GM12878 (cell line): ENCODE measurements around the gene COL19A1. TPM values are rescaled to one million over a fixed set of nuclear protein-coding genes. Genes with fewer than 3 reads are reported as not detected.

Experiments
- ATAC-seq: fragments of 200-7000 bp; cut with Tn5 transposase; 3 replicates; pipeline ENCODE4 v1.9.1; 2020; ENCODE audit warnings: mild to moderate bottlenecking, moderate library complexity
- BruUV-seq: library from RNA; stranded (reverse); fragments of 400-500 nt; replicated peaks from 2 replicates; lab custom pipeline; 2021; lab: Mats Ljungman, UMichigan
- CTCF ChIA-PET: fragments of 300-600 bp; sonication (Branson Sonifier 250); formaldehyde crosslinking; extraction: SDS; loops from one replicate; lab custom pipeline; 2021; ENCODE audit warnings: inconsistent platforms; lab: Yijun Ruan, JAX
- POLR2A ChIA-PET: fragments of 350-600 bp; formaldehyde crosslinking; extraction: SDS; loops from one replicate; lab custom pipeline; 2021; ENCODE audit warnings: inconsistent platforms; lab: Charles Lee
- RAD21 ChIA-PET: fragments of 300-600 bp; sonication (Branson Sonifier 250); formaldehyde crosslinking; loops from one replicate; lab custom pipeline; 2023; ENCODE audit warnings: antibody characterized with exemption; ENCODE audit not compliant: unreplicated experiment; lab: Charles Lee
- SMC1A ChIA-PET: fragments of 300-600 bp; sonication (Branson Sonifier 250); formaldehyde crosslinking; loops from one replicate; lab custom pipeline; 2023; ENCODE audit not compliant: unreplicated experiment, uncharacterized antibody; lab: Charles Lee
- DNase-seq: peaks from one replicate; pipeline ENCODE4 v3.0.0-alpha.2; 2011; ENCODE audit warnings: low read depth, low spot score
- FAIRE-seq: peaks from 3 replicates; lab custom pipeline; 2011; peaks lifted over from hg19 to GRCh38; lab: Jason Lieb, UNC
- H2AFZ ChIP-seq: 2 replicates; pipeline ENCODE4 v1.6.0; 2011; ENCODE audit warnings: low read depth, low read length, control low read depth; ENCODE audit not compliant: control insufficient read depth
- H3K27ac ChIP-seq: 2 replicates; pipeline ENCODE4 v1.5.1; 2011; ENCODE audit warnings: control low read depth; ENCODE audit not compliant: control insufficient read depth, insufficient read depth
- H3K27me3 ChIP-seq, 2 experiments: replicated peaks in 1 of 2; 2 replicates each; pipeline versions ENCODE4 v1.6.0 to v1.6.1; 2011; ENCODE audit warnings: low read length in 1 of 2; ENCODE audit not compliant: control insufficient read depth in 2 of 2, insufficient read depth in 2 of 2
- H3K36me3 ChIP-seq, 2 experiments: 2 replicates each; pipeline ENCODE4 v1.5.1; 2011; ENCODE audit warnings: low read length in 1 of 2; ENCODE audit not compliant: control insufficient read depth in 2 of 2, insufficient read depth in 2 of 2
- H3K4me1 ChIP-seq: 2 replicates; pipeline ENCODE4 v1.6.1; 2011; ENCODE audit warnings: mild to moderate bottlenecking, low read length, moderate library complexity, mixed read lengths; ENCODE audit not compliant: control insufficient read depth, insufficient read depth
- H3K4me2 ChIP-seq: 2 replicates; pipeline ENCODE4 v1.6.0; 2011; ENCODE audit warnings: control low read depth; ENCODE audit not compliant: control insufficient read depth, insufficient read depth
- H3K4me3 ChIP-seq: fragments of 200-600 bp; sonication (generic); 2 replicates; pipeline ENCODE4 v1.5.1; 2016
- H3K79me2 ChIP-seq: 2 replicates; pipeline ENCODE4 v1.6.0; 2011; ENCODE audit warnings: low read length; ENCODE audit not compliant: control insufficient read depth, insufficient read depth
- H3K9ac ChIP-seq: 2 replicates; pipeline ENCODE4 v1.8.0; 2011; ENCODE audit warnings: low read length, control low read depth, mixed read lengths; ENCODE audit not compliant: control insufficient read depth, insufficient read depth
- H3K9me3 ChIP-seq: replicated peaks from 3 replicates; pipeline ENCODE4 v1.5.1; 2011; ENCODE audit warnings: mild to moderate bottlenecking, low read length; ENCODE audit not compliant: control insufficient read depth, insufficient read depth
- H4K20me1 ChIP-seq: 2 replicates; pipeline ENCODE4 v1.6.0; 2011; ENCODE audit not compliant: control insufficient read depth, insufficient read depth
- BHLHE40 ChIP-seq, 2 experiments: fragments of 450-650 bp in 1 of 2; IDR thresholded peaks; 2 replicates each; pipeline ENCODE4 v1.6.1; 2011 to 2017; ENCODE audit warnings: low read depth in 2 of 2, borderline replicate concordance in 1 of 2, improper control_type of control experiment in 1 of 2, low read length in 1 of 2, mild to moderate bottlenecking in 1 of 2
- CHD1 ChIP-seq: IDR thresholded peaks from 2 replicates; pipeline ENCODE4 v1.6.1; 2012; ENCODE audit warnings: low read depth, low read length, improper control_type of control experiment
- ESRRA ChIP-seq: IDR thresholded peaks from 2 replicates; pipeline ENCODE4 v1.6.1; 2012; ENCODE audit warnings: mild to moderate bottlenecking, low read length, improper control_type of control experiment
- ETV6 ChIP-seq, 2 experiments: fragments of 450-650 bp in 1 of 2; IDR thresholded peaks in 1 of 2; conservative IDR thresholded peaks in 1 of 2; 2 replicates each; pipeline ENCODE4 v1.6.1; 2014; ENCODE audit warnings: antibody characterized with exemption in 1 of 2, borderline replicate concordance in 1 of 2, low read depth in 1 of 2, mild to moderate bottlenecking in 1 of 2, moderate library complexity in 1 of 2
- FOXM1 ChIP-seq: IDR thresholded peaks from 2 replicates; pipeline ENCODE4 v1.6.1; 2012; ENCODE audit warnings: low read depth, mild to moderate bottlenecking, inconsistent platforms, low read length, moderate library complexity
- JUND ChIP-seq: IDR thresholded peaks from 2 replicates; pipeline ENCODE4 v1.6.1; 2012; ENCODE audit warnings: low read depth, mild to moderate bottlenecking, low read length, improper control_type of control experiment, moderate library complexity
- MAX ChIP-seq: IDR thresholded peaks from 2 replicates; pipeline ENCODE4 v1.6.1; 2012; ENCODE audit warnings: low read depth, low read length, improper control_type of control experiment
- MTA3 ChIP-seq: IDR thresholded peaks from 2 replicates; pipeline ENCODE4 v1.6.1; 2012; ENCODE audit warnings: low read length, inconsistent platforms, borderline replicate concordance
- NFYA ChIP-seq: IDR thresholded peaks from 2 replicates; pipeline ENCODE4 v1.6.1; 2011; ENCODE audit warnings: low read depth, mild to moderate bottlenecking, low read length, improper control_type of control experiment, borderline replicate concordance
- PAX5 ChIP-seq: IDR thresholded peaks from 2 replicates; pipeline ENCODE4 v1.6.1; 2011; ENCODE audit warnings: low read depth, low read length, borderline replicate concordance
- POLR2A ChIP-seq: IDR thresholded peaks from 2 replicates; pipeline ENCODE4 v1.6.1; 2011; ENCODE audit warnings: low read depth, mild to moderate bottlenecking, low read length
- RUNX3 ChIP-seq: IDR thresholded peaks from 2 replicates; pipeline ENCODE4 v1.6.1; 2012; ENCODE audit warnings: low read length, inconsistent platforms
- ZBED1 ChIP-seq: IDR thresholded peaks from 2 replicates; pipeline ENCODE4 v1.6.1; 2016; ENCODE audit warnings: borderline replicate concordance
- ZNF622 ChIP-seq: fragments of 450-650 bp; IDR thresholded peaks from 2 replicates; pipeline ENCODE4 v1.6.1; 2017; ENCODE audit warnings: mild to moderate bottlenecking, inconsistent platforms
- ZZZ3 ChIP-seq: IDR thresholded peaks from 2 replicates; pipeline ENCODE4 v1.6.1; 2011; ENCODE audit warnings: low read depth; ENCODE audit not compliant: control insufficient read depth, insufficient read length
- WGBS: methylation state at CpG from one replicate; pipeline ENCODE4 v1.1.6; 2016; ENCODE audit warnings: low lambda C conversion rate; ENCODE audit not compliant: insufficient replicate concordance, insufficient coverage; ENCODE audit errors: missing lambda C conversion rate; 5-methylcytosine and 5-hydroxymethylcytosine counted together
- in situ Hi-C: fragments of 300-500 bp; cut with MboI; formaldehyde crosslinking; loops from 9 replicates; pipeline ENCODE4 v1.14.3; 2018; ENCODE audit warnings: mixed read lengths
- intact Hi-C: fragments of 100-400 bp; cut with micrococcal nuclease; formaldehyde crosslinking; loops from one replicate; pipeline ENCODE4 v1.14.2; 2022; ENCODE audit not compliant: unreplicated experiment
- polyA plus RNA-seq, 11 experiments: library from polyadenylated mRNA; depleted of rRNA in 4 of 11; unstranded in 6 of 11; stranded (reverse) in 5 of 11; fragments of >200 nt; fragmentation: Nextera tagmentation in 4 of 11; fragmentation: Illumina TruSeq in 1 of 11; extraction: Ambion mirVana in 4 of 11; extraction: Trizol in 1 of 11; gene quantifications; 1 replicate in 1 of 11; 2 replicates in 10 of 11; pipeline versions ENCODE4 v1.2.1 to v1.2.3, GENCODE V29; 2011 to 2016; ENCODE audit warnings: inconsistent platforms in 2 of 11, missing spikeins in 2 of 11, low read depth in 1 of 11
- total RNA-seq, 4 experiments: library from RNA; depleted of rRNA in 3 of 4; stranded (reverse); fragments of >200 nt in 3 of 4; fragmentation: Illumina TruSeq in 1 of 4; extraction: Trizol in 1 of 4; gene quantifications; 2 replicates each; pipeline versions ENCODE4 v1.2.1 to v1.2.3, GENCODE V29; 2013 to 2021
- TF ChIP-seq, protein P1 (sequence below): fragments of 450-650 bp; IDR thresholded peaks from 2 replicates; pipeline ENCODE4 v1.6.1; 2017; ENCODE audit warnings: low read depth, mild to moderate bottlenecking, moderate library complexity
- TF ChIP-seq, protein P2 (sequence below): fragments of 450-650 bp; IDR thresholded peaks from 2 replicates; pipeline ENCODE4 v1.6.1; 2017; ENCODE audit warnings: mild to moderate bottlenecking
- TF ChIP-seq, protein P3 (sequence below), 3 experiments: IDR thresholded peaks in 2 of 3; conservative IDR thresholded peaks in 1 of 3; 2 replicates each; pipeline ENCODE4 v1.5.1; 2011; ENCODE audit warnings: low read depth in 3 of 3, low read length in 3 of 3, mild to moderate bottlenecking in 3 of 3, control low read depth in 2 of 3, moderate library complexity in 2 of 3, inconsistent platforms in 1 of 3, mixed read lengths in 1 of 3; ENCODE audit not compliant: control insufficient read depth in 2 of 3, insufficient read depth in 1 of 3; ENCODE audit errors: extremely low read depth in 1 of 3

COL19A1 gene
- total and polyA plus RNA-seq, 10 of the 15 experiments (the other 5 are each of a cell fraction or from before 2014, with no cell fraction given) = 1.1 to 13.5 (median 4.1) TPM

DNA sequence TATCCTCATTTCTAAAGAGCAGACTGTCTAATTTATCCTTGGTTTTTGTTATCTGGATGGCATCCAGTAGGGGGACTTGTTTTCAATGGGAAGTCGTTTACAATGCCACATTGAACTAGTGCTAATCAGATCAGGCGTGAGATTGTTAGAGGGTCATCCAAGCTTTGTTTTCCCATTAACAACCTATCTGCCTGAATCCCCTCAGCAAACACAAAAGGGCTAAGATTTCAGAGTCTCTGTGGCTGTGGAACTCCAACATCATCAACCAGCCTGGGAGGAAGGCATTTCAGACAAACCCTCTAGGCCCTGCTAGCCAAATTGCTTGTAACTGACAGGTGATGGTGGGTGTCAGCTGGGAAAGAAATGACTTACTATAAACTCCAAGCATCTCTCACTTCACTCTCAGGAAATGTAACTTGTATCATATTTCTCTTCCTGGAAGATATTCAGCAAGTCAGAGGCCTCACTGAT is 47.7 kb downstream of the COL19A1 start (continued):
- TF ChIP-seq, protein P1, sequence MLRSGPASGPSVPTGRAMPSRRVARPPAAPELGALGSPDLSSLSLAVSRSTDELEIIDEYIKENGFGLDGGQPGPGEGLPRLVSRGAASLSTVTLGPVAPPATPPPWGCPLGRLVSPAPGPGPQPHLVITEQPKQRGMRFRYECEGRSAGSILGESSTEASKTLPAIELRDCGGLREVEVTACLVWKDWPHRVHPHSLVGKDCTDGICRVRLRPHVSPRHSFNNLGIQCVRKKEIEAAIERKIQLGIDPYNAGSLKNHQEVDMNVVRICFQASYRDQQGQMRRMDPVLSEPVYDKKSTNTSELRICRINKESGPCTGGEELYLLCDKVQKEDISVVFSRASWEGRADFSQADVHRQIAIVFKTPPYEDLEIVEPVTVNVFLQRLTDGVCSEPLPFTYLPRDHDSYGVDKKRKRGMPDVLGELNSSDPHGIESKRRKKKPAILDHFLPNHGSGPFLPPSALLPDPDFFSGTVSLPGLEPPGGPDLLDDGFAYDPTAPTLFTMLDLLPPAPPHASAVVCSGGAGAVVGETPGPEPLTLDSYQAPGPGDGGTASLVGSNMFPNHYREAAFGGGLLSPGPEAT = no peak
- TF ChIP-seq, all 136 proteins: peak for 0

DNA sequence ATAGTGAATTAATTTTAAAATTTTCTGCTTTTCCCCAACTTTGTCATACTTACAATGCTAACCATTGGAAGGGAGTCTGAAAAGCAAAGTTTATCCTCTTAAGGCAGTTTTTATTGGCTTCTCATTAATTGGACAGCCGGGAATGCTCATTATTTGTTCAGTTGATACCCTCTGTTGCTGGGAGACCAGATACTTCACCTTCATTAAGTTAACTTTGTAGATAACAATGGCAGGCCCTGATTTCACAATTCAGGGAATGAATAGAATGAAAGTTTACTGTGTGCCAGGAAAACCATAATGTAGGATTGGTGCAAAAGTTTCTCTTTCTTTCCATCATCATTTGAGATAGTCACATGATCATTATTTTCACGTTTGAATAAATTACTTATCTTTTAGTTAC is 49.0 kb downstream of the COL19A1 start:
- FAIRE-seq (no peak), DNase-seq (no peak), ATAC-seq (no peak)
- no peaks in the 10 kb centered on the region for H3K79me2 ChIP-seq
- ChIA-PET CTCF (interaction anchor here (1.0 kb wide), 1 partner anchor 48 kb away, joined by 4 read pairs; the partner anchor contains the start of gene COL19A1), RAD21 (interaction anchor here (1.2 to 1.8 kb wide), 2 partner anchors 20 to 50 kb away, joined by 4 read pairs; no protein-coding TSS in a partner anchor), SMC1A (interaction anchor here (1.2 to 2.7 kb wide), 4 partner anchors 8 to 61 kb away, joined by 3 to 10 read pairs (median 6); partner anchors contain the start of gene COL19A1), POLR2A (no interaction called here)
- H2AFZ ChIP-seq = no peak overlapping the region
- H3K36me3 ChIP-seq = no peaks in the 10 kb centered on the region
- no peak overlapping the region for H3K4me3 ChIP-seq
- no peaks in the 10 kb centered on the region for H3K27me3 ChIP-seq
- 72% methylated on average over 2 of the region's 2 CpGs for WGBS
- BruUV-seq = no TSS peak
- H3K9me3 ChIP-seq = no peaks in the 10 kb centered on the region
- H4K20me1 ChIP-seq = no peaks in the 10 kb centered on the region
- in situ Hi-C loops = no loop called here
- intact Hi-C loops = no loop called here
- no peak overlapping the region for H3K27ac ChIP-seq
- no peak overlapping the region for H3K4me2 ChIP-seq
- no peaks in the 10 kb centered on the region for H3K4me1 ChIP-seq
- H3K9ac ChIP-seq = no peak overlapping the region
- TF ChIP-seq ZZZ3 = no peak
- no peak for TF ChIP-seq JUND
- no peak for TF ChIP-seq ETV6 (conservative IDR thresholded peaks at IDR 0.05 in 1 of 2, IDR thresholded peaks at IDR 0.05 in 1 of 2; ENCODE audit: borderline replicate concordance in 1 of 2, low read depth in 1 of 2)
- TF ChIP-seq RUNX3 = no peak
- TF ChIP-seq MTA3 = no peak
- TF ChIP-seq ZNF622 = no peak
- TF ChIP-seq ZBED1 = no peak
- TF ChIP-seq FOXM1 = no peak
- no peak for TF ChIP-seq BHLHE40 (IDR thresholded peaks at IDR 0.05; ENCODE audit: borderline replicate concordance in 1 of 2, low read depth in 2 of 2, low read length in 1 of 2)
- TF ChIP-seq, protein P2, sequence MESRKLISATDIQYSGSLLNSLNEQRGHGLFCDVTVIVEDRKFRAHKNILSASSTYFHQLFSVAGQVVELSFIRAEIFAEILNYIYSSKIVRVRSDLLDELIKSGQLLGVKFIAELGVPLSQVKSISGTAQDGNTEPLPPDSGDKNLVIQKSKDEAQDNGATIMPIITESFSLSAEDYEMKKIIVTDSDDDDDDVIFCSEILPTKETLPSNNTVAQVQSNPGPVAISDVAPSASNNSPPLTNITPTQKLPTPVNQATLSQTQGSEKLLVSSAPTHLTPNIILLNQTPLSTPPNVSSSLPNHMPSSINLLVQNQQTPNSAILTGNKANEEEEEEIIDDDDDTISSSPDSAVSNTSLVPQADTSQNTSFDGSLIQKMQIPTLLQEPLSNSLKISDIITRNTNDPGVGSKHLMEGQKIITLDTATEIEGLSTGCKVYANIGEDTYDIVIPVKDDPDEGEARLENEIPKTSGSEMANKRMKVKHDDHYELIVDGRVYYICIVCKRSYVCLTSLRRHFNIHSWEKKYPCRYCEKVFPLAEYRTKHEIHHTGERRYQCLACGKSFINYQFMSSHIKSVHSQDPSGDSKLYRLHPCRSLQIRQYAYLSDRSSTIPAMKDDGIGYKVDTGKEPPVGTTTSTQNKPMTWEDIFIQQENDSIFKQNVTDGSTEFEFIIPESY = no peak
- no peak for TF ChIP-seq ESRRA
- no peak for TF ChIP-seq MAX
- TF ChIP-seq CHD1 = no peak
- TF ChIP-seq, protein P3, sequence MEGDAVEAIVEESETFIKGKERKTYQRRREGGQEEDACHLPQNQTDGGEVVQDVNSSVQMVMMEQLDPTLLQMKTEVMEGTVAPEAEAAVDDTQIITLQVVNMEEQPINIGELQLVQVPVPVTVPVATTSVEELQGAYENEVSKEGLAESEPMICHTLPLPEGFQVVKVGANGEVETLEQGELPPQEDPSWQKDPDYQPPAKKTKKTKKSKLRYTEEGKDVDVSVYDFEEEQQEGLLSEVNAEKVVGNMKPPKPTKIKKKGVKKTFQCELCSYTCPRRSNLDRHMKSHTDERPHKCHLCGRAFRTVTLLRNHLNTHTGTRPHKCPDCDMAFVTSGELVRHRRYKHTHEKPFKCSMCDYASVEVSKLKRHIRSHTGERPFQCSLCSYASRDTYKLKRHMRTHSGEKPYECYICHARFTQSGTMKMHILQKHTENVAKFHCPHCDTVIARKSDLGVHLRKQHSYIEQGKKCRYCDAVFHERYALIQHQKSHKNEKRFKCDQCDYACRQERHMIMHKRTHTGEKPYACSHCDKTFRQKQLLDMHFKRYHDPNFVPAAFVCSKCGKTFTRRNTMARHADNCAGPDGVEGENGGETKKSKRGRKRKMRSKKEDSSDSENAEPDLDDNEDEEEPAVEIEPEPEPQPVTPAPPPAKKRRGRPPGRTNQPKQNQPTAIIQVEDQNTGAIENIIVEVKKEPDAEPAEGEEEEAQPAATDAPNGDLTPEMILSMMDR (IDR thresholded peaks at IDR 0.05 in 2 of 3, conservative IDR thresholded peaks at IDR 0.05 in 1 of 3; ENCODE audit: control insufficient read depth in 2 of 3, extremely low read depth in 1 of 3, insufficient read depth in 1 of 3, low read depth in 3 of 3, low read length in 3 of 3) = no peak
- TF ChIP-seq NFYA = no peak
- TF ChIP-seq POLR2A = no peak
- TF ChIP-seq PAX5 = no peak
